ENCODE measurements around the gene SGF29.
"Not testable (repeated sequence)": the region's sequence is repeated elsewhere in the genome, so short reads cannot be mapped to it uniquely, and the experiment has no call there.

SGF29 gene

DNA sequence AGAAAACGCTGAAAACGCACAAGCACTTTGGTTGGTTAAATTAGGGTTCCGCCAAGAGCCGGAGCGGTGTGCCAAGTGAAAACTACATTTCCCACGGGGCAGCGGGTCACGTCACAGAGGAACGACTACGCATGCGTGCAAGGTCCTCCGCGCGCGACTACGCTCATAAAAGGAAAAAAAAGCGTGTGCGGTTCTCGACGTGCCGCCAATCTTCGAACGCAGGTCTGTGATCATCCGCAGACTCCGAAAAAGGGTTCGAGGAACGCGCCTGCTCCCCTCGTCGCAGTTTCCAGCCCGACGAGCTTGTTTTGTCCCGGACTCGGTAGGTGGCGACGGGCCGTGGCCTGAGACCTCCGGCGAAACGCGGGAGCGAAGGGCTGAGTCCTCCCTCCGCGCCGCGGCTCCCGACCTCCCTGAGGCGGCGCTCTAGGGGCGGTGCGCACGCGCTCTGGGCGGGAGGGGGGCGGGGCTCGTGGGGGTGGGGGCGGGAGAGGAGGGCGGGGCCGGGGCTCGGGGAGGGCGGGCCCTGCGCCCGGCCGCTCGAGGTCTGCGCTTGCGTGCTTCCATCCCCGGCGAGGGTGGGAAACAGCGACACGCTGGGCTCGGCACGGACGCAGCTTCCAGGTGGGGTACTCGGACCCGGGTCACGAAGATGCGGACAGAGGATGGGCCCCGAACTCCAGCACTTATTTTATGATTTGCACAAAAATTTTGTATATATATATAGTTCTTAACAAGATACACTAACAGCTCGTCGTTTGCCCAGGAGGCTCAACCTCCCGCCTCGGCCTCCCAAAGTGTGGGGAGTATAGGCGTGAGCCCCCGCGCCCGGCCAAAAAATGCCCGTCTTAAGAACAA is at the start of gene SGF29:
Gene SGF29 (plus strand): TSS at position 145 of the 858 bp plus-strand sequence. CDS start 27,150 bp downstream, outside the sequence.
- peak; percentile 88 for DNase-seq (ENCODE audit: low read depth)

DNA sequence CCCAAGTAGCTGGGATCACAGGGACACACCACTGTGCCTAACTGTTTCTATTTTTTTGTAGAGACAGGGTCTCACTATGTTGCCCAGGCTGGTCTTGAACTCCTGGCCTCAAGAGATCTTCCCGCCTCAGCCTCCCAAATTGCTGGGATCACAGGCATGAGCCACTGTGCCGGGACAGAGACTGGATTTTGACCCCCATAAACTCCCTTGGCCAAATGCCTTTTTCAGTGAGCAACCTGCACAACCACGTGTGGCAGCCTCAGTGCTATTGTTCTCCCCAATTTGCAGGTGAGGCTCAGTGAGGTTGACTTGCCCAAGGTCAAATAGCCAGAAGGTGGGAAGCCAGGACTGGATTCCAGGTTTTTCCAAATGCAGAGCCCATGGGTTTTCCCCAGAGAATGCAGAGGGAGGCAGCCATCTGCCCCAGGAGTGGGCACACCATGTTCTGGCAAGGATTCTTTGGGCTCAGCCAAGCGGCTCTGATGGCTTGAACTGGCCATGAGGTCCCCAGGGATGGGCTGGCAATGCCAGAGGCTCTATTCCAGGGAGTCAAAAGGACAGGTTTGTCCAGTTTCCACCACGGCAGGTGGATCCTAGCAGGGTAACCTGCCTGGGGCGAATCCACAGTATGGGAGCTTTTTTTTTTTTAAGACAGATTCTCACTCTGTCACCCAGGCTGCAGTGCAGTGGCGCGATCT is 48.9 kb upstream of the SGF29 start:
- DNase-seq (ENCODE audit: low read depth): no peak

DNA sequence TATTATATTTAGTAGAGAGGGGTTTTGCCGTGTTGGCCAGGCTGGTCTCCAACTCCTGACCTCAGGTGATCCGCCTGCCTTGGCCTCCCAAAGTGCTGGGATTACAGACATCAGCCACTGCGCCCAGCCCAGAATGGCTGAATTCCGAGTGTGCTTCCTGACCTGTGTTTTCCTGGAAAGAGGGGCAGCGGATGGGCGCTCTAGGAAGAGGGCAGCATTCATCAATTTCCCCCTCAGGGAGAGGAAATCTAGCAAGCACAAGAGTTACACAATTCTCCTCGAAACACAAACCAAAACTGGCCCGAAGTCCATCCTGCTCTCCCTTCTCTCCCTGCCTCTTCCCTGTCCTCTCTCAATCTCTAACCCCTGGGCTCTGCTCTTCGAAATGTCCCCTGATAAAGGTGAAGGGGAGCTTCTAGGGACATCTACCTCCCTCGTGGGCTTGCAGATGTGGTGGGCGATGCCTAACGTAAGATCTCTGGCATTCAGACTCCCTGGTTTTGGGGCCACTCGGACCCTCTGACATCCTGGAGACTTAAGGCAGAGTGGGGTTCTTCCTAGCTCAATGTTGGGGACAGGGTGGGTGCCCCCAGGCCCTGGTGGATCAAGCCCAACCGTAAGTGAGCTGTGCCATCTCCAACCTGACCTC is 48.1 kb upstream of the SGF29 start:
- no peak for DNase-seq (ENCODE audit: low read depth)

DNA sequence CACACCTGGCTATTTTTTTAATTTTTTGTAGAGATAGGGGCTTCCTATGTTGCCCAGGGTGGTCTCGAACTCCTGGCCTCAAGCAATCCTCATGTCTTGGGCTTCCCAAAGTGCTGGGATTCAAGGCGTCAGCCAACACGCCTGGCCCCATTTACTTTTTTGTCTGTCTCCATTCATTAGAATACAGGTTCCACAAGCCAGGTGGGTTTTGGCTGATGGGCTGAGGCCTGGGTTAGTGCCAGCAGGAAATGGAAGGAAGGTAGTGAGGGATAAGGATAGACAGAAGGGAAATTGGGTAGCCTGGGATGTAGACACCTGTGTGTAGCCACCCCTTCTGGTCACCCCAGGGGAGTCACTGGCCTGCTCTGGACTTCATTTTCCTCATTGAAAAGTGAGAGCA is 42.7 kb upstream of the SGF29 start:
- DNase-seq (ENCODE audit: low read depth): no peak

DNA sequence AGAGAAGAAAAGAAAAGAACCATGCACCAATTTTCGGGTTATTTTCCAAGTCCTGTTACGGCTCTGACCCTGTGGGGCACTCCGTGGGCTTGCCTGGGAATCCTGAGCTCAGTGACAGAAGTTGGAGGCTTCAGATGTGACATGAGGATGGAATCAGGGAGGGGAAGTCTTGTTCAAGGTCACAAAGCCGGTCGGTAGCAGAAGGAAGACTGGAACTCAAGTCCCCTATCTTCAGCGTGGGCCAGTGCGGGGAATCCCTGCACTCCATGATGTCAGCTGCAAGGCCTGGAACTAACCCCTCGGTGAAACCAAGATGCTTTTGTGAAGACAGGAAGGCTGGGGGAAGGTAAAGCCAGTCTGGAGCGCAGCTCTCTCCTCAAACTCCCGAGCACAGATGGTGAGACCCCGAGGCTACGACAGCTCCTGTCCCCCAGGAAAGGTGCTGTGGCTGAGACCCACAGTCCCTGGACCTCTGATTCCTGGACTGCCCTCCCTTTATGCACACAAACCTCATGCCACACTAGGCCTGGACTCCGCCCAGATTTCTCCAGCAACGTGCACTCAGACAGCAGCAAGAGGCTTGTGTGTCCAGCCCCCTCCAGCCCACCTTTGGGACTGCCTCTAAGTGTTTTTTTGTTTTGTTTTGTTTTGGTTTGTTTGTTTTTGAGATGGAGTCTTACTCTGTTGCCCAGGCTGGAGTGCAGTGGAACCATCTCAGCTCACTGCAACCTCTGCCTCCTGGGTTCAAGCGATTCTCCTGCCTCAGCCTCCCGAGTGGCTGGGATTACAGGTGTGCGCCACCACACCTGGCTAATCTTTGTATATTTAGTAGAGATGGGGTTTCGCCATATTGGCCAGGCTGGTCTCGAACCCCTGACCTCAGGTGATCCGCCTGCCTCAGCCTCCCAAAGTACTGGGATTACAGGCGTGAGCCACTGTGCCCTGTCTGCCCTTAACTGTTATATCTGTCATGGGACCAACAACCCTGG is 41.6 kb upstream of the SGF29 start:
- no peak for DNase-seq (ENCODE audit: low read depth)

DNA sequence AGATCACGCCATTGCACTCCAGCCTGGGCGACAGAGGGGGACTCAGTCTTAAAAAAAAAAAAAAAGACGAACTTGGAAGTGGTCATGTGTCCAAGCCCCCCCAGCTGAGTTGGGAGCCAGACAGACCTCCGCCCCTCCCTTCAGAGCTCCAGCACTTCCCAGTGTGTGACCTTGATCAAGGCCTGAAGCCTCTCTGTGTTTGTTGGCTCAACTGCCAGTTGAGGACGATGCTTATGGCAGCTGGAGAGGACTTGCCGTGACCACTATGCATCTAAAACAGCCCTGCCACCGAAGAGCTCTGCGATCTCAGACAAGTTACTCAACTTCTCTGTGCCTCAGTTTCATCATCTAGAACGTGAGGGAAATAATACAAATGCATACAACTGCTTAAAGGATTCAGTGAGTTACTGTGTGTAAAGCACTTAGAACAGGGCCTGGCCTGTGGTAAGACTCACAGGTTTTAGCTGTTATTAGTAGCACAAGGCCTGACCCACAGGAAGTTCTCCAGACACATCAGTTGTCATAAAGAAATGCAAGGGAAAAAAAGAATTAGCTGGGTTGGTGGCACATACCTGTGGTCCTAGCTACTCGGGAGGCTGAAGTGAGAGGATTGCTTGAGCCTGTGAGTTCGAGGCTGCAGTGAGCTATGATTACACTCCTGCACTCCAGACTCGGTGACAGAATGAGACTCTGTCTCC is 40.1 kb upstream of the SGF29 start:
- DNase-seq (ENCODE audit: low read depth): no peak

DNA sequence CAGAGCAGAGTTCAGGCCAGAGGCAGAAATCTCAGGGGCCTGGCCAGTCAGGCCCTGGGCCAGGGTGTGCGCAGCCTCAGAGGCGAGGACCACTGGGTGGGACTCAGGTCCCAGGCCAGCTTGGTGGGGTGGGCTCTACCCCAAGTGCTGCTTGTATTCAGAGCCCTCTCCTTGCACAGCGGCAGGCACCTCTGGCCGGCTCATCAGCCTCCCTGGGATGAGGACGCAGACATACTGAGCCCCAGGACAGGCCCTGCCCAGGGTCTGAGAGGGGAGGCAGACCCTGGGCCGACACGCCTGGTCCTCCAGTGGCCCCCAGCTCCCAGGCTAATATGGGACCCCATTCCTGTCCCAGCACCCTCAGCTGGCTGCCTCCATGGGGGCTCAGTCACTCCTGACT is 39.5 kb upstream of the SGF29 start:
- DNase-seq (ENCODE audit: low read depth): no peak

DNA sequence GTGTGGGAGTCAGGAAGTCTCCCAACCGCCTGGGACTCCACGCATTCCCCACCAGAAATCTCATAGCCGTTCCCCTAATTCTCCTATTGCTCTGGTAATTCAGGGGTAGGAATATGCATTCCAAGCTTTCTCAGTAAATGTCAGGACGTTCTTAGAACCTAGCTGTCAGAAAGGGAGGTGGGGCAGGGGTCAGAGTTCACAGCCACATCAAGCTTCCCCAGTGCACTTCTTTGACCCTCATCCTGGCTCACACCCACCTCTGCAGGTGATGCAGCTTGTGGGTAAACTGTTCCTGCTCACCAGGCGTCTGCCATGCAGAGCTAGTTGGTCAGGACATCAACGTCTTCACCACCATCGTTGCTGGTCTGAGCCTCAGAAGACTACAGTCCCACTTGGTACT is 33.0 kb upstream of the SGF29 start:
- no peak for DNase-seq (ENCODE audit: low read depth)

DNA sequence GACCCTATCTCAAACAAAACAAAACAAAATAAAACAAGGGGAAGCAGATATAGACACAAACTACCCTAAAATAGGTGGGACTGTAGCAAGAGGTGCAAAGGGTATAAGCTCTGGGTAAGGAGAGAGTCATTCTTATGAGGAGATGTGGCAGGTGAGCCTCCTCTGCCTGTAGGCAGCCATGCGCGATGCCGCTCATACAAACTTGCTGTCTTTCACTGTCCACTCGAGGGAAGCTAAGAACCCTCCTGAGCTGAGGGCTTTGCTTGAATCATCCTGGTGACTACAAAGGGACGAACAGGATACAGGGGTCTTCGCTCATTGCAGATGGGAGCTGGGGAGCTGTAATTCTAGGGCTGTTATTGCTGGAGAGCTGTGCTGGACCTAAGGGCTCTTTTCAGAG is 32.3 kb upstream of the SGF29 start:
- no peak for DNase-seq (ENCODE audit: low read depth)

DNA sequence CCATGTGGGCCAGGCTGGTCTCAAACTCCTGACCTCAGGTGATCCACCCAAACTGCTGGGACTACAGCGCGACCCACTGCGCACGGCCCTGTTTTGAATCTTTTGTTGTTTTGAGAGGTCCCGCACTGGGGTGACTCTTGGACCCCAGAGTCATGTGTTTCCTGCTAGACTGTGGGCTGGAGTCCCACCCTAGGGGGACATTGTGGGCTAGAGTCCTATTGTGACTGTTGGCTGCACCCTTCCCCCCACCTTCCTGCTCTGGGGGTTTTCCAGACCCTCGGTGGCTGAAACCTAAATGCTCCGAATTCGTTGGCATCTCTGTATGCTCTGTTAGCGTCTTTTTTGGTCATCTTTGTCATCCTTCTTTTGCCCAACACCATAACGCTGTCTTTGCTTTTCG is 30.9 kb upstream of the SGF29 start:
- no peak for DNase-seq (ENCODE audit: low read depth)

DNA sequence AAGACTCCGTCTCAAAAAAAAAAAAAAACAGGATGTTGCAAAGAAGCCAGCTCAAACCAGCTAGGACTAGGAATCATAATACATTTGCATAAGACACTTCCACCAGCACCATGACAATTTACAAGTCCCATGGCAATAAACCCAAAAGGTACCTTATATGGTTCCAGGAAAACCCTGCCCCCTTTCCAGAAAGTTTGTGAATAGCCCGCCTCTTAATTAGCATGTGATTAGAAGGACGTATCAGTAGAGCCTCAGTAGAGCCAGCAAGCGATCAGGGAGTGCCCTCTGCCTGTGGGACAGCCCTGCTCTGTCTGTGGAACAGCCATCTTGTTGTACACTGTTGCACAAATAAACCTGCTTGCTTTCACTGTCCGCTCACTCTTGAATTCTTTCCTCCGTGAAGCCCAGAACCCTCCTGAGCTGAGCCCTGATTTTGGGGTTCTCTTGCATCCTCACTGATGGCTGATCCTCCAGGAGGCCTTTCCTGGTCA is 29.0 kb upstream of the SGF29 start:
- no peak for DNase-seq (ENCODE audit: low read depth)

DNA sequence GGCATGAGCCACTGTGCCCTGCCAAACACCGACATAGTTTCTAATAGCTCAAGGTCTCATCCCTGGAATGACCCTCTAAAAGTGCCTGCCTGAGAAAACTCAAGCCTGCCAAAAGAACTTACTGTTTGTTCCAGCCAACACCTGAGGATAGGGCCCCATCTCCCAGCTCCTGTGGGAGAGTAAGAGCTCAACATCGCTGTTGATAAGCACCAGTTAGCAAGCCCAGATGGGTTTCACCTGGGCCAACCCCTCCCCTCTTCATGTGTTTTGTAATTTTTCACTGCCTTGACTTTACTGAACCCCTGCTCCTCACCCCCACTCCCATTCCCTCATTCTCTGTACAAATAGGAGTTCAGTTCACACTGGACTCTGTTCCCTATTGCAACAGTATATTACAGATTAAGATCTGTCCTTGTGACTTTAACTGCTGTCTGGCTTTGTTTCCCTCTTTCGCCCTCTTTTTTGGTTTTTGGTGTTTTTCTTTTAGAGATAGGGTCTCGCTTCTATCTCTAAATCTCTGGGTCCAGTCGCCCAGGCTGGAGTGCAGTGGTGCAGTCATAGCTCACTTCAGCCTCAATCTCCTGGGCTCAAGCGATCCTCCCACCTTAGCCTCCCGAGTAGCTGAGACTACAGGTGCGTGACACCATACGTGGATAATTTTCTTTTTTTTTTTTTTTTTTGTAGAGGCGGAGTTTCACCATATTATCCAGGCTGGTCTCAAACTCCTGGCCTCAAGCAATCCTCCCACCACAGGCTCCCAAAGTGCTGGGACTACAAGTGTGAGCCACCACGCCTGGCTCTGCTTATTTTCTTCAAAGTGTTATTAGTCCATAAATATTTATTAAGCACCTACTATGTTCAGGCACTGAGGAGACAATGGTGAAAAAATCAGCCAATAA is 27.3 kb upstream of the SGF29 start:
- no peak for DNase-seq (ENCODE audit: low read depth)

DNA sequence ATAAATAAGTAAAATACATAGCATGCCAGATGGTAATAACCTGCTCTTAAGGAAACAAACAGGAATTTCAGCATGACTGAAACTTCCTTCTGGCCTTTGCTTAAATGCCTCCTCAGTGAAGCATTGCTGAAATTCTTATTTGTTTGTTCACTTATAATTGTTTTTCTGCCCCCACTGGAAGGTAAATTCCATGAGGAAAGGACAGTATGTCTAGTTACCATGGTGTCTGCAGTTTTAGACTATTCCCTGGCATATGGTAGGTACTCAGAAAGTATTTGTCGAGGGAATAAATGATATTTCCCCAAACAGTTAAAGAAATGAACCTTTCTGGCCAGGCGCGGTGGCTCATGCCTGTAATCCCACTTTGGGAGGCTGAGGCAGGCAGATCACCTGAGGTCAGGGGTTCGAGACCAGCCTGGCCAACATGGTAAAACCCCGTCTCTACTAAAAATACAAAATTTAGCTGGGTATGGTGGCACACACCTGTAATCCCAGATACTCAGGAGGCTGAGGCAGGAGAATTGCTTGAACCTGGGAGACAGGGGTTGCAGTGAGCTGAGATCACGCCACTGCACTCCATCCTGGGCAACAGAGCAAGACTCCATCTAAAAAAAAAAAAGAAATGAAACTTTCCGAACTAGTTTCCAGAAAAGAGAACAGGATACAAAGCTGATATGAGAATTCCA is 26.5 kb upstream of the SGF29 start:
- DNase-seq (ENCODE audit: low read depth): not testable (repeated sequence)

DNA sequence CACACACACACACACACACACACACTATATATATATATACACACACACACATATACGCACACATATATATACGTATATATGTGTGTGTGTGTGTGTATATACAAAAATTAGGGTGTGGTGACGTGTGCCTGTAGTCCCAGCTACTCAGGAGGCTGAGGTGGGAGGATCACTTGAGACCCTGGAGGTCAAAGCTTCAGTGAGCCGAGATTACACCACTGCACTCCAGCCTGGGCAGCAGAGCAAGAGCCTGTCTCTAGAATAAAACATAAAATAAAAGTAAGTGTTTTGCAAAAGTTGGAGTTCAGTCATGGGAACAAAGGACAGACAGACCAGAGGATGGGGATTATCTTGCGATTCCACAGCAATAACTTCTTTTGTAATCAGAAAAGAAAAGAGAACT is 25.7 kb upstream of the SGF29 start:
- no peak for DNase-seq (ENCODE audit: low read depth)

DNA sequence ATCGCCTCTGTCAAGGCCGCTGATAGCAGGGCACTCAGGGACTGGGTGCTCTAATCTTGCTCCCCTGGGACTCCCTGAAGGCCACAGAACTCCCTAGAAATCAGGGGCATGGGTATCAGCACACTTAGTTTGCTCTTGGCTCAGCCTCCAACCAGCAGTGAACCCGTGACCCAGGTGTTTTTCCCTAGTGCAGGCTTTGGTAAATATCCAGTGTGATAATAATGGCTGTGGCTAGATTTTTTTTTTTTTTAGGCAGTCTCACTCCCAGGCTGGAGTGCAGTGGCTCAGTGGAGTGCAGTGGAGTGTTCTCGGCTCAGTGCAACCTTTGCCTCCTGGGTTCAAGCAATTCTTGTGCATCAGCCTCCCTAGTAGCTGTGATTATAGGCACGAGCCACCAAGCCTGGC is 25.3 kb upstream of the SGF29 start:
- no peak for DNase-seq (ENCODE audit: low read depth)

DNA sequence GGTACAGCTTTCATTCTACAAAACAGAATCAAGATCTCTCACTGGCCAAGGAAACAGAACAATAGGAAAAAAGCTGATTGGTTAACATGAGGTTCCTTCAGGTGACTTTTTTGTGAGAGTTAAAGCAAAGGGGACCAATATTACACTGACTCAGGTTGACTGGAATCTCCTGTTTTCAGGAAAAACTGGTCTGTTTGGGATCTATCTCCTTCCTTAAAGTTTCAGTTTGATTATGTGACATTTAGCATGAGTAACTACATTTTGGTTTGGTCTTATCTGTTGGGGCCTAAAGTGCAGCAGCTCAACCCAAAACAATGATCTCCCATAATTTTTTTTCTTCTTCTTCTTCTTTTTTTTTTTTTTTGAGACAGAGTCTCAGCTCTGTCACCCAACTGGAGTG is 24.6 kb upstream of the SGF29 start:
- DNase-seq (ENCODE audit: low read depth): no peak

DNA sequence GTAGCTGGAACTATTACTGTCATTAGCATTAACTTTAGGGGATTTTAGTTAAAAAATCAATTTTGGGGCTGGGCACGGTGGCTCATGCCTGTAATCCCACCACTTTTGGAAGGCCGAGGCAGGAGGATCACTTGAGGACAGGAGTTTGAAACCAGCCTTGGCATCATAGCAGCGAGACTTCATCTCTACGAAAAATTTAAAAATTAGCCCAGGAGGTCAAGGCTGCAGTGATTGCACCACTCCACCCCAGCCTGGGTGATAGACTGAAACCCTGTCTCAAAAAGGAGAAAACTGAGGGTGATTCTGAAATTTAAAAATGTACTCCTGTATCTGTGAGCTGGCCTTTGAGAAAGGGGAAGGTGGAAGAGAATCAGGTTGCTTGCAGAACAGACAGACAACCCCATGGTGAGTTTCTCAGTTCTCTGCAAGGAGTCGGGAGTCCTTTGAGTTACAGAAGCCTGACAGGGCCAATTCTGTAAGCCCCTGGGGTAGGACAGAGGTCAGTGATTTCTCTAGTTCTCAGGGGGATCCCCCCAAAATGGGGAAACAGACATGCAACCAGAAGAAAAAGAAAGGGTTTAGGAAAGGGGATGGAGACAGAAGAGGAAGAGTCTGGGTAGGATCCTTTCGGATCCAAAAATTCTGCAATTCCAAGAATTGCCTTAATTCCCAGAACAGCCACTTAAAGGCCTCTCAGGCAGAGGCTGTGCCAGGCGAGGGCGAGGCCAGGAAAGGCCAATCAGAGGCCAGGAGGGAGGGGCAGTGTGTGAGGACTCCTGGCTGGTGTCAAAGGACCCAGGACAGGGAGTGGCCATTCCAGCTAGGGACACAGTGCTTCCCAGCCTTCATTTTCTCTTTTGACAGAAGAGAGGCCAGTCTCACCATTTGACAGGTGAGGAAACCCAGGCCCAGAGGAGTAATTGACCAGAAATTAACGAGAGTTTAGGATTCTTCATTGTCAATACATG is 21.7 kb upstream of the SGF29 start:
- no peak for DNase-seq (ENCODE audit: low read depth)

Measured in ELR (cell line).